HG03280 (cell line): ENCODE results near the gene LRIG1.

Experiments
- ATAC-seq: cut with Tn5 transposase; IDR thresholded peaks from one replicate; pipeline ENCODE4 v1.9.1; 2021; ENCODE audit warnings: mild to moderate bottlenecking, moderate library complexity; ENCODE audit not compliant: unreplicated experiment

The LRIG1 gene

DNA sequence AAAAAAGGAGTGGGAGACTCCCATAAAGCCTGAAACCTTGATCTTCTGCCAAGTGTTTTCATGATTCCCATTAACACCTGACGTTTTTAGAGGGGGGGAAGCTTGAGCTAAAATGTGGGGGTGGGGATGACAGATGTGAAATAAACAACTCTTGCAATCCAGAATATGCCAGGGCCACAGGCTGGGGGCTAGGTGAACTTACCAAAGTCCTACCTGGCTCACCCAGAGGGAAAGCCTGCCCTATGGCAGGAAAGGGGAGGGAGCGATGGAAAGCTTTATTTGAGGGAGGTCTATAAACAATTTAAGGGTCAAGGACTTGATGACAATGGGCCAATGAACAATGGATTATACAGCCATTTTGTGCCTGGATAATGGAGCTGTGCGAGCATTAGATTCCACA lies 108.3 kb downstream of the LRIG1 start:
- no peak for ATAC-seq

GRCh38 chr3:66390013-66390412 lies 110.8 kb downstream of the LRIG1 start:
- peak; percentile 38 for ATAC-seq

- peak; percentile 44 for ATAC-seq
Observed at GRCh38 chr3:66386925-66387650, 113.7 kb downstream of the LRIG1 start.

GRCh38 chr3:66386011-66386924 lies 114.6 kb downstream of the LRIG1 start:
- ATAC-seq, result peak; percentile 77

- no peak for ATAC-seq
Observed at GRCh38 chr3:66385066-66385465, 115.8 kb downstream of the LRIG1 start.

- ATAC-seq, result no peak
Observed at GRCh38 chr3:66383998-66384745, 116.7 kb downstream of the LRIG1 start.

DNA sequence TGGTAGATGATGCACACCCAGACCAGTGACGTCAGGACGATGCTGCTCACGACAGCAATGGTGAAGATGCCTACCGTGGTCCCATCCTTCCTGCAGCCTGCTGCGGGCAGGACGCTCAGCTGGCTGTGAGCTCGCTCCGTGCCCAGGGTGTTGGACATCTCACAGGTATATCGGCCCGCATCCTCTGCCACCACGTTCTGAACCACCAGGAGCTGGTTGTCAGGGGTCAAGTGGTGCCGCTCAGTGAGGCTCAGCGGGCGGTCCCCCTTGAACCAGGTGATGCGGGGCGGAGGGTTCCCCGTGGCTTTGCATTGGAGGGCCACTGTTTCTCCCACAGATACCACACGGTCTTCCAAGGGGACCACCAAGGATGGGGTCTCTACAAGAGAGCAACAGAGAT lies 117.8 kb downstream of the LRIG1 start:
- no peak for ATAC-seq

DNA sequence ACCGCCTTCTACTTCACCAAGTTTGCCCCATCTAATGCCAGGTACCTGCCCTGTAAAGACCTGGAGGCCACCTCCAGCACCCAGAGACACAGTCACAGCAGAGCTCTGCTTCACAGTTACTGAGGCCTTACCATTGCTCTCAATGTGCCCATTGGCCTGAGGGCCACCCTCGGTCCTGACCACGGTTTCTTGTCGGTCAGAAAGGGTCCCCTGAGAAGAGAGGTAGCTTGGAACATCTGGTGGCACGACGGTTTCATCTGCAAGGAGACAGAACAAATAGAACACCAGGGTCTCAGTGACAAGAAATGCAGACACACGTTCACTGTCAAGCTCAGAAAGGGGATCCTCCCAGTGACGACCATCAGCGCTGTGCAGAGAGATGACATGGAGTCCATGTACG lies 118.7 kb downstream of the LRIG1 start:
- no peak for ATAC-seq

GRCh38 chr3:66381626-66382025 lies 119.2 kb downstream of the LRIG1 start:
- ATAC-seq, result no peak

DNA sequence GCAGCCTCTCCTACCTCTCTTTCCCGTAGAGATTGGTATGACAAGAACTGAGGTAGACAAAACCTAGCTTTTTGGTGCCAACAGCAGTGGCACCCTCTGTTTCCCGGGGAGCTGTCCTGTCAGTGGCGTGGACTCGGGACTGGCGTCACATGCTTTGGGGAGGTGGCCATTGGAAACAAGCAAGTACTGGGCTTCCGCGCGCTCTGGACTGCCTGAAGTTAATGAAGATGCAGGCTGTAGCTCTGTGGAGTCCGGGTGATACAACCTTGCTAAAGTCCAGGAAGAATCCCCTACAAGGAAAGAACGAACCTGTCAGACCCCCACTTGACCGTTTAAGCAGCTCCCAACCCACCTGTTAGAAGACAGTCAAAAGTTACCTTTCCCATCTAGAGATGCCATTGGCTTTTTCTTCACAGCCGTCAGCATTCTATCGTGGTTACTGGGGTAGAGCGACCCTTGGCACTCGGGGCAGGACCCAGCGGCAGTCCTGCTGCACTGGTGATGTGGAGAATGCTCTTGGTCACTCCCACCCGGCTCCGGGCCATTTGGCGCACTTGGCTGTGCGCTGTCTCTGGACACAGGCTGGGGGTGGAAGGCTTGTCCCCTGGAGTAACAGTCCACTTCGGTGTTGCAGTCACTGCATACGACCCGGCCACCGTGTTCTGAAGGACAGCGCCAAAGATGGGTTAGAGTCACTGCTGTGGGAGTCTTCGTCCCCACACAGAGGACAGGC lies 120.5 kb downstream of the LRIG1 start:
- no peak for ATAC-seq

DNA sequence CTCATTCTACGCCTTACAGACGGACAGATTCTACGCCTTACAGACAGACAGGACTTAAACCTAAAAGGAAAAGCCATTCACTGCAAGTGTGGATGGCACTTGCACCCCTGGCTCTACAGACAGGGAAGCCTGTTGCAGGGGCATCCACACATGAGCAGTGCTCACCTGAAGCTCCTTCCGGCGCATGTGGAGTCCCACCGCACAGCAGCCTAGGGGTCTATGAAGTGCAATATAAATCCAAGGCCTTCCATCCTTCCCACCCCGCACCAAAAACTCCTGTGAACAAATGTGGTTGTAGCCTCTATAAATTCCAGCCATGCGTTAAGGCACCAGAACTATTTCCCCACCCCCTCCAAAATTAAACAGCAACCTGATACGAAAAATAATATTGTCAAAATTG lies 121.3 kb downstream of the LRIG1 start:
- ATAC-seq, result no peak

- no peak for ATAC-seq
Observed at GRCh38 chr3:66378256-66378655, 122.6 kb downstream of the LRIG1 start.

GRCh38 chr3:66377800-66378199 lies 123.0 kb downstream of the LRIG1 start:
- no peak for ATAC-seq

GRCh38 chr3:66376568-66376967 lies 124.3 kb downstream of the LRIG1 start:
- no peak for ATAC-seq

DNA sequence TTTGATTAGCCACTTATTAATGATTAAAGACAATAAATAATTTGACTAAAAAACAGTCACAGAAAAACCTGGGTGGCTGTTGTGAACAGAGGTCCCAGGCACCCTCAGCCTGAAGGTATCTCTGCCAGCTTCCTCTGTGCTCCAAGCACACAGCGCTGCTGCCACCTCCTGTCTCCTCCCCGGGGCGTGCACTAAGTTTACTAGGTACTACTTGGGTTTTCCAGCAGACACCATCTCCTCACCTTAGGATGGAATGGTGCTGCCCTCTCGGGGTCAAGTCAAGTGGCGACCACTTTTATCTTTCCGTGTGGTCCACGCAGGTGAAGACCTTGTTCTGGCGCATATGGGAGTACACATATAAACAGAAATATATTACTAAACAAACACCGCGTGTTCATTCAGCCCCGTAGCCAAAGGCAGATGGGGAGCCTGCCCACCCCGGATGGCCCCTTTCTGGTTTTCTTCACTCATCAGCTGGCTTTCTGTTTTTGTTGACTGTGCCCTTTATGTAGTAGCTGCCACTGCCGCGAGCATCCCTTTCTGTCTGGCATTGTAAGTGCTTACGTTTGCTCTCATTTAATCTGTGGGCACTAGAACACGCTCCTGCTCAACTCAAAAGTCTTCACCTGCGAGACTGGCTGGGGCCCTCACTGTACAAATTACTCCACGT lies 128.0 kb downstream of the LRIG1 start:
- ATAC-seq, result no peak

DNA sequence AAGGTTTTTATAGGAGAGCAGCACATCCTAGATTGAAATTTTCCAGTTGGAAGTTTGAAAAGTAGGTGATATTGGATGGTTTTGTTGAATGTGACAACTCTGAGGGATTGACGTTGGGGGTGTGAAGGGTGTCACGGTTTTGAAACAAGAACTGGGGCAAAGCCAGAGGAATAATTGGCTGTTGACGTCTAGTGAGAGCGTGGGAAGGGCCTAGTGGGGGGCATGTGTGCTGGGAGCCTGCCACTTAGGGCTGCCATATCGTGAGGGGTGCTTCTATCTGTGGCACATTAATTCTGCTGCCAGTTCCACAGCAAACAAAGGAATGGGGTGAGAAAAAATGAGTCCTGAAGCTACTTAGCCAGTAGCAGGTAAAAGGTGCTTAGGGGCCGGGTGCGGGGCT lies 129.4 kb downstream of the LRIG1 start:
- ATAC-seq, result no peak

GRCh38 chr3:66370179-66370578 lies 130.6 kb downstream of the LRIG1 start:
- ATAC-seq, result no peak

DNA sequence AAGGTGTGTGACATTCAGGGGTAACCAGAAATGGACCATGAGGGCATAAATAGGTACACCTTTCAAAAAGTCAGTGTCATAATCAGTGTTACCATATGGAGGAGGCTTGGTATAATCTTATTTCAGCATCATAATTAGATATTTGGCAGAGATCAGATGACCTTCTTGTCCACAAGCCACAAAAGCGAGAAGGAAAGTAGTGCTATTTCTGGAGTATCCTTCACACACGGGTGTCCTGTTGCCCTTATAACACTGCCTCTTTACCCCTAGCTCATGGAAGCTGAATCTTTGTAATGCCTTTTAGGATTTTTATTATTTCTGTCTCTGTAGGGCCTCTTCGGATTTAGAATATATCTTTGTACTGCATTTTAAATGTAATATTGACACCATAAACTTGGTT lies 132.8 kb downstream of the LRIG1 start:
- no peak for ATAC-seq

DNA sequence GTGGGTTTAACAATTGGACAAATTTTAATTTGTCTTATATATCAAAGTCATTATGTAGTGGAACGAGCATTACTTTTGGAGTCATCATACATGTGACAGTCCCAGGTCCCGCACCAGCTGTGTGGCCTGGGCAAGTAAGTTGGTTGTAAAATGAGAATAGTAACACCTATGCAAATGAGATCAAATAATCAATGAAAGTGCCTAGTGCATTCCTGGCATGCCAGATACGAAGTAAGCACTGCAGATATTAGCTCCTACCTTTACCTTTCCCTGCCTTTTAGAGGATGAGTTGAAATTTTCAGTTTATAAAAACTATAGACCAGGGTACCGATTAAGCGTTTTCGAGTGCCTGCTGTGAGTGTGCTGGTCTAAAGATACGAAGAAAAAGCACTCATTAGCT lies 134.1 kb downstream of the LRIG1 start:
- ATAC-seq, result no peak

DNA sequence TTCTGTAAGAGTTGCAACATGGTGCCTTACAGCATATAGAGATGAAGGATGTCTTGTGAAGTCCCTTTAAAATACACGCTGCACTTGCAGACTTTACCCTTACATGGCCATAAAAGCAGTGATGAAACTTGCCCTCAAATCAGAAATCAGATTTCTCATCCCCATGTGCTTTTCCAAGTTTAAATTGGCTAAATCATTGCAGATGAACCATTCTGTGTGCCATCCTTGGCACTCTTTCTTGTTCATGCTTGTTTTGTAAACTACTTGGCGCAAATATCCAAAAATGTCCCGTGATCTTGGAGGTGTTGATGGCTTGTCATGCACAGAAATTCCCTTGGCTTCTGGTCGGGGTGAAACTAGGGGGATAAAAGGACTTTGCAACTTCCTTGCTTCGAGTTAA lies 135.7 kb downstream of the LRIG1 start:
- ATAC-seq, result no peak
